PC-9 (cell line): ENCODE measurements around the gene METAP2. TPM values are rescaled to one million over a fixed set of nuclear protein-coding genes. Genes with fewer than 3 reads are reported as not detected.

Source experiments
- BruUV-seq: library from RNA; stranded (reverse); fragments of 400-500 nt; replicated peaks from 2 replicates; lab custom pipeline; 2021; lab: Mats Ljungman, UMichigan
- CTCF ChIA-PET: fragments of 300-600 bp; sonication (Branson Sonifier 250); formaldehyde crosslinking; loops from one replicate; lab custom pipeline; 2022; ENCODE audit warnings: antibody characterized with exemption; lab: Charles Lee
- POLR2A ChIA-PET: fragments of 300-600 bp; sonication (Branson Sonifier 250); formaldehyde crosslinking; loops from one replicate; lab custom pipeline; 2022; ENCODE audit warnings: antibody characterized with exemption; ENCODE audit not compliant: unreplicated experiment; lab: Charles Lee
- DNase-seq, 2 experiments: peaks; one replicate each; pipeline versions ENCODE4 v3.0.0 to v3.0.0-alpha.2; 2015 to 2022; ENCODE audit warnings: mixed read lengths in 1 of 2
- H2AFZ ChIP-seq: fragments of 200-600 bp; sonication (generic); 2 replicates; pipeline ENCODE4 v1.8.1; 2017; ENCODE audit warnings: antibody characterized with exemption
- H3F3A ChIP-seq: fragments of 200-600 bp; sonication (generic); 2 replicates; pipeline ENCODE4 v1.8.1; 2017; ENCODE audit warnings: antibody characterized with exemption, mild to moderate bottlenecking, low read depth; ENCODE audit not compliant: insufficient read depth
- H3K27ac ChIP-seq: fragments of 200-600 bp; sonication (generic); 2 replicates; pipeline ENCODE4 v1.6.1; 2016; ENCODE audit warnings: mixed run types
- H3K27me3 ChIP-seq: fragments of 200-600 bp; sonication (generic); 2 replicates; pipeline ENCODE4 v1.6.1; 2016; ENCODE audit warnings: low read depth, mixed run types; ENCODE audit not compliant: insufficient read depth
- H3K36me3 ChIP-seq: fragments of 200-600 bp; sonication (generic); 2 replicates; pipeline ENCODE4 v1.6.1; 2016; ENCODE audit warnings: low read depth, mixed run types
- H3K4me1 ChIP-seq: fragments of 200-600 bp; sonication (generic); replicated peaks from 2 replicates; pipeline ENCODE4 v1.6.1; 2016; ENCODE audit warnings: mixed run types; ENCODE audit not compliant: insufficient read depth
- H3K4me2 ChIP-seq: fragments of 200-600 bp; sonication (generic); 2 replicates; pipeline ENCODE4 v1.6.1; 2017; ENCODE audit warnings: mixed run types
- H3K4me3 ChIP-seq: fragments of 200-600 bp; sonication (generic); 2 replicates; pipeline ENCODE4 v1.6.1; 2016; ENCODE audit warnings: mixed run types
- H3K79me2 ChIP-seq: fragments of 200-600 bp; sonication (generic); 2 replicates; pipeline ENCODE4 v1.6.1; 2017; ENCODE audit warnings: low read depth, mixed run types
- H3K9me2 ChIP-seq: fragments of 200-600 bp; sonication (generic); 2 replicates; pipeline ENCODE4 v1.8.1; 2017; ENCODE audit warnings: mild to moderate bottlenecking; ENCODE audit not compliant: insufficient read depth
- H3K9me3 ChIP-seq: fragments of 200-600 bp; sonication (generic); 2 replicates; pipeline ENCODE4 v1.8.1; 2016; ENCODE audit warnings: low read depth; ENCODE audit not compliant: insufficient read depth
- H4K20me1 ChIP-seq: fragments of 200-600 bp; sonication (generic); 2 replicates; pipeline ENCODE4 v1.8.1; 2017; ENCODE audit not compliant: insufficient read depth
- EZH2 ChIP-seq: fragments of 200-600 bp; sonication (generic); IDR thresholded peaks from 2 replicates; pipeline ENCODE4 v1.8.0; 2017; ENCODE audit warnings: antibody characterized with exemption, low read depth
- intact Hi-C: fragments of 100-400 bp; cut with micrococcal nuclease; formaldehyde crosslinking; loops from one replicate; pipeline ENCODE4 v1.10.0; 2022; ENCODE audit not compliant: unreplicated experiment
- total RNA-seq: library from RNA; stranded (reverse); gene quantifications from 2 replicates; pipeline ENCODE4 v1.2.3, GENCODE V29; 2021
- TF ChIP-seq, protein P1 (sequence below): fragments of 200-600 bp; sonication (generic); conservative IDR thresholded peaks from 2 replicates; pipeline ENCODE4 v1.6.1; 2017; ENCODE audit warnings: mixed run types, antibody characterized with exemption, mild to moderate bottlenecking, moderate library complexity

METAP2 gene
- total RNA-seq, 1 experiment from 2014 or later: 93.8 TPM

DNA sequence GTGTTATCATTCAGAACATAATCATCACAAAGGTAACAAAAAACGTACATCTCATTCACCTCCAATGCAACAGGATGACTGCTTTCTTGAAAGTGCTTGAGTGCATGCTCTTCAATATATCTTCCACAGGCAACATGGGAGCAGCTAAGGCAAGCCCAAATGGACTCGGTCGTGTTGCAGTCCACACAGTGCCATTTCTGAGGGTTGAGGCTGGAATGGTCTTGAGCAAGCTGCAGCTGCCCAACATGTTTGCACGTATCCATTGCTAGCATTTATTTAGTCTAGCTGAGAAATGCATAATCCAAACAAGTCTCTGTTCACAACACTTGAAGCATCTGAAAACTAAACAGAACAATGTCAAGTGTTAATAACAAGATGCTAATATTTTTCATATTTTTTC lies 60.0 kb downstream of the METAP2 start:
- H3K27me3 ChIP-seq: no peaks in the 10 kb centered on the region
- no peaks in the 10 kb centered on the region for H4K20me1 ChIP-seq
- no TSS peak for BruUV-seq
- intact Hi-C loops: loop anchor here (1.0 to 10.0 kb wide), 4 partner anchors 317 to 1389 kb away; partner anchors contain the start of genes FGD6, NR2C1, PLXNC1 and VEZT
- H3K79me2 ChIP-seq: no peaks in the 10 kb centered on the region
- CTCF ChIA-PET: interaction anchor here (0.6 to 1.6 kb wide), 15 partner anchors 20 to 1432 kb away, joined by 3 to 14 read pairs (median 4); partner anchors contain the start of genes METAP2, NDUFA12 and VEZT
- H3F3A ChIP-seq: no peaks in the 10 kb centered on the region
- no peaks in the 10 kb centered on the region for H3K9me3 ChIP-seq
- POLR2A ChIA-PET: interaction anchor here (0.6 kb wide), 3 partner anchors 417 to 1350 kb away, joined by 6 to 13 read pairs (median 7); no protein-coding TSS in a partner anchor
- TF ChIP-seq, protein P1, sequence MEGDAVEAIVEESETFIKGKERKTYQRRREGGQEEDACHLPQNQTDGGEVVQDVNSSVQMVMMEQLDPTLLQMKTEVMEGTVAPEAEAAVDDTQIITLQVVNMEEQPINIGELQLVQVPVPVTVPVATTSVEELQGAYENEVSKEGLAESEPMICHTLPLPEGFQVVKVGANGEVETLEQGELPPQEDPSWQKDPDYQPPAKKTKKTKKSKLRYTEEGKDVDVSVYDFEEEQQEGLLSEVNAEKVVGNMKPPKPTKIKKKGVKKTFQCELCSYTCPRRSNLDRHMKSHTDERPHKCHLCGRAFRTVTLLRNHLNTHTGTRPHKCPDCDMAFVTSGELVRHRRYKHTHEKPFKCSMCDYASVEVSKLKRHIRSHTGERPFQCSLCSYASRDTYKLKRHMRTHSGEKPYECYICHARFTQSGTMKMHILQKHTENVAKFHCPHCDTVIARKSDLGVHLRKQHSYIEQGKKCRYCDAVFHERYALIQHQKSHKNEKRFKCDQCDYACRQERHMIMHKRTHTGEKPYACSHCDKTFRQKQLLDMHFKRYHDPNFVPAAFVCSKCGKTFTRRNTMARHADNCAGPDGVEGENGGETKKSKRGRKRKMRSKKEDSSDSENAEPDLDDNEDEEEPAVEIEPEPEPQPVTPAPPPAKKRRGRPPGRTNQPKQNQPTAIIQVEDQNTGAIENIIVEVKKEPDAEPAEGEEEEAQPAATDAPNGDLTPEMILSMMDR: no peak
- no peak for TF ChIP-seq EZH2
- H3K9me2 ChIP-seq: no peaks in the 10 kb centered on the region
- no peak overlapping the region for H3K4me3 ChIP-seq
- DNase-seq: no peak
- H3K4me2 ChIP-seq: no peak overlapping the region
- no peaks in the 10 kb centered on the region for H3K36me3 ChIP-seq
- H3K4me1 ChIP-seq: no peaks in the 10 kb centered on the region
- H2AFZ ChIP-seq: no peak overlapping the region
- H3K27ac ChIP-seq: no peak overlapping the region

DNA sequence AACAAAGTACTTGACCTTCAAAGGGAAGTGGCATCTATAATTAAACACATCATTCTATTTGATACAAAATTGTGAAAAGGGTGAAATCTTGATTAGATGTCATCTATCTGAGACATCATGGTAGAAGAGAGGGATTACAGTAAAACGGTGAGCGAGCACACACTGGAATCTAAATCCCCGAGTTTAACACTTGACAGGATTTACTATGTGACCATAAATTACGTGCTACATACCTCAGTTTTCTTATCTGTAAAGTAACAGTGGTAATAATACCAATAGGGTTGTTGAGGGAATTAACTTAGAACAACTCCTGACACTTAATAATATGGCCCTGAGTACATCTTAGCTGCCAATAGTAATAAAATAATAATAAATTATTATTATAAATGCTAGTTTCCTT lies 64.1 kb downstream of the METAP2 start:
- CTCF ChIA-PET: no interaction called here
- Histone ChIP-seq H3K9me2 (no peaks in the 10 kb centered on the region), H3K4me1 (no peaks in the 10 kb centered on the region), H3F3A (no peaks in the 10 kb centered on the region), H3K27me3 (no peaks in the 10 kb centered on the region), H3K9me3 (no peaks in the 10 kb centered on the region), H3K4me3 (no peak overlapping the region), H3K79me2 (no peaks in the 10 kb centered on the region), H3K36me3 (no peaks in the 10 kb centered on the region), H3K27ac (no peak overlapping the region), H4K20me1 (no peaks in the 10 kb centered on the region), H3K4me2 (no peak overlapping the region), H2AFZ (no peak overlapping the region)
- DNase-seq: no peak
- no TSS peak for BruUV-seq
- POLR2A ChIA-PET: no interaction called here
- TF ChIP-seq, protein P1: no peak
- TF ChIP-seq EZH2: no peak
- intact Hi-C loops: loop anchor here (5.0 to 10.0 kb wide), 3 partner anchors 463 to 1393 kb away; partner anchors contain the start of genes NR2C1 and PLXNC1

DNA sequence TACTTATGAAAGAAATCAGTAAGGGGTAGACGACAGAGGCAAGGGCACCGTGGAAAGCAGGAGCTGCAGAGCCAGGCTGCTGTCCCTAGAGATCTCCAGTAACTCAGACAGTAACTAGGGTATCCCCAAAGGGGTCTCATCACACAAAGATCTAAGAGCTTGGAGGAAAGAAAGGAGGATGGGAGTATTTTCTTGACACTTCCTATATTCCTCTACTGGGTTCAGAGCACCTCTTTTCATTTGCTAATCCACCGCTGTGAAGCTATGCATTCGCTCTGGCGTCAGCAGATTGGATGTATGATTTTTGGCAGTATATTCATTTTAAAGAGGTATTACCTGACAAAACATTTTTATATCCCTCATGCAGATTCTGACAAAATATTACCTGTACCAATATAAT lies 64.7 kb downstream of the METAP2 start:
- no peaks in the 10 kb centered on the region for H3K9me2 ChIP-seq
- no peak overlapping the region for H2AFZ ChIP-seq
- no peaks in the 10 kb centered on the region for H3K79me2 ChIP-seq
- H3F3A ChIP-seq: no peaks in the 10 kb centered on the region
- no peaks in the 10 kb centered on the region for H3K27me3 ChIP-seq
- H3K36me3 ChIP-seq: no peaks in the 10 kb centered on the region
- no peaks in the 10 kb centered on the region for H4K20me1 ChIP-seq
- ChIA-PET POLR2A (no interaction called here), CTCF (no interaction called here)
- TF ChIP-seq EZH2: no peak
- TF ChIP-seq, protein P1: no peak
- DNase-seq: no peak
- intact Hi-C loops: loop anchor here (5.0 to 10.0 kb wide), 3 partner anchors 464 to 1394 kb away; partner anchors contain the start of genes NR2C1 and PLXNC1
- no peak overlapping the region for H3K4me2 ChIP-seq
- H3K27ac ChIP-seq: no peak overlapping the region
- H3K4me1 ChIP-seq: no peaks in the 10 kb centered on the region
- H3K9me3 ChIP-seq: no peaks in the 10 kb centered on the region
- H3K4me3 ChIP-seq: no peak overlapping the region
- BruUV-seq: no TSS peak
